ENCODE results near the gene MGLL.

The MGLL gene

DNA sequence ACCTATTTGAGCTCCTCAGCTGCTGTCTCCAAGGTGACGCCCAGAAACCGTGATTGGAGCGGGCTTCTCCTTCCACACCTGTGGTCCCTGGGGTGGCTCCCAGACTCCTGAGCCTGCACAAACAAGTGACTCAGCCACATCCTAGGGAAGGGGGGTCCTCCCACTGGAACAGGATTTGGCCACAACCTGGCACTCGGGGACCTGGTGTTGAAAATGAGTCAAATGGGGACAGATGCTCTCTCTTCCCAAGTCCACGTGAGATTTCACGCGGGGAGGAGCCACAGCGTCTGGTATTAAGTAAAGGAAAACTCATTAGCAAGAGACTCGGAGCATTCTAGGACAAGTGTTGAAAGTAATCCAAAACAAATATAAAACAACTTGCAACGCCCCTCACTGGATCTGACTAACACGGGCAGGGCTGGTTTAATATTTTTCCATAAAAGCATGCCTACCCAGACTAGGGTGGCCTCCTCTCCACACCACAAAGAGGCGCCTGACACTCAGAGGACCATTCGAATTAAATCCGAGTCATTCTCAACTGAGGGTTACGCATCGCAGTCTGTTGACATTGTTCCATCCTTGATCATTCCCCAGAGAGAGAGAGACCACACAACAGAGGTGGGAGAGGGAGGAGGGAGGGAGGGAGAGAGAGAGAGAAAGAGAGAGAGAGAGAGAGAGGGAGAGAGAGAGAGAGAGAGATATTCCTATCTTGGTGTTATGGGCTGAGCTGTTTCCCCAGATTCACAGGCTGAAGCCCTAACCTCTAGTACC lies 74.4 kb downstream of the MGLL start:
- H3K27ac ChIP-seq, result 0 out of 2 replicates have a peak overlapping the region, but pooled peaks have one; percentile 1
- TF ChIP-seq CTCF (conservative IDR thresholded peaks at IDR 0.05) (no peak), ZFX (IDR thresholded peaks at IDR 0.05) (no peak)

DNA sequence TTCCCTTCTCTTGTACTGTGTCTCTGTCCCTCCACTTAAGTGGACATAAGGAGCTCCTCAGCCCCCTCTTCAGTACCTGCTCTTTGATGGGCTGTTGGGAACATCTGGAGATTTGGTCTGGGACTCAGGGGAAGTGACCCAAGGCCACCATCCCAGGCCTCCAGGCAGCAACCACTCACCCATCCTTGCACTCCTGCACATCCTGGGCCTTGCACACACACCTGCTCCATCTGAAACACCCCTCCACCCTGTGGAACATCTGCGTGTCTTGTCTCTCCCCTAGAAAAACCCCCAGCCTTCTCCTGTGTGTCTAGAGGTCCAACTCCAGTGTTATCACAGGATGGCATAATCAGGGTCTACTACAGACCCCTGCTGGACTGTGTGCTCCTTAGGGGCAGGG lies 75.2 kb downstream of the MGLL start:
- H3K27ac ChIP-seq, result no peak overlapping the region
- no peak for TF ChIP-seq CTCF (conservative IDR thresholded peaks at IDR 0.05)
- TF ChIP-seq ZFX (IDR thresholded peaks at IDR 0.05), result no peak

DNA sequence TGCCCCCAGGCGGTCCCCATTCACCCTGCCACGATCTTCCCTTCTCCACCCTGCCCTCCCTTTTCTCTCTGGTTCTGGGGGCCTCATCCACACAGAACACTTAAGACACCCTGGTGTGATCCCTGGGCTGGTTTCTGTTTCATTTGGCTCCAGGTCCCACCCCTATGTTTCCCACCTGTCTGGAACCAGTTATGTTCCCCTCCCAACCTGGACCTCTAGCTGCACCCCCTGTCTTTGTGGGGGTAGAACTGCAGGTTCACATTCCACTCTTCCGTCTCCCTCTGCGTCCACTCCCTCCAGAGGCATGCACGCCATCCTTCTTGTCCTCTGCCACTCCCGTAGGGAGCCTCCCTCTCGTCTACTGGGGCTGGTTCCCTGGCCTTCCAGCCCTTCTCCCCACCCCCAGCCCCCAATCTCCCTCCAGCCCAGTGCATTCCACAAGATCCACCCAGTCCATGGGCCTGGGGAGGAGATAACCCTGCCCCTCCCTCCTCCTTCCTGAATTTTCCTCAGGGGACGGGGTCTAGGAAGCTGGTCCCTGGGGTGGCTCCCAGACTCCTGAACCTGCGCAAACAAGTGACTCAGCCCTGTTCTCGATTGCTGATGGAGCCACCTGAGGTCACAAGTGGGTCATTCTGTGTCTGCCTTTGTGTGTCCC lies 75.8 kb downstream of the MGLL start:
- peak; percentile 14; the same call in 1 of the 2 replicates for TF ChIP-seq ZFX (IDR thresholded peaks at IDR 0.05)
- no peak for TF ChIP-seq CTCF (conservative IDR thresholded peaks at IDR 0.05)
- H3K27ac ChIP-seq, result no peak overlapping the region

- no peak overlapping the region for H3K27ac ChIP-seq
- TF ChIP-seq ZFX (IDR thresholded peaks at IDR 0.05) (no peak), CTCF (conservative IDR thresholded peaks at IDR 0.05) (no peak)
Measured at GRCh38 chr3:127745656-127746399, 76.5 kb downstream of the MGLL start.

GRCh38 chr3:127744875-127745274 lies 77.4 kb downstream of the MGLL start:
- TF ChIP-seq CTCF (conservative IDR thresholded peaks at IDR 0.05), result no peak
- TF ChIP-seq ZFX (IDR thresholded peaks at IDR 0.05), result no peak
- no peak overlapping the region for H3K27ac ChIP-seq

GRCh38 chr3:127744253-127744815 lies 78.0 kb downstream of the MGLL start:
- TF ChIP-seq ZFX (IDR thresholded peaks at IDR 0.05), result no peak
- no peak for TF ChIP-seq CTCF (conservative IDR thresholded peaks at IDR 0.05)
- no peak overlapping the region for H3K27ac ChIP-seq

All from C4-2B (cell line).